ENCODE results near the gene KIF13A.
"Not testable (repeated sequence)": the region's sequence is repeated elsewhere in the genome, so short reads cannot be mapped to it uniquely, and the experiment has no call there.

Gene KIF13A

DNA sequence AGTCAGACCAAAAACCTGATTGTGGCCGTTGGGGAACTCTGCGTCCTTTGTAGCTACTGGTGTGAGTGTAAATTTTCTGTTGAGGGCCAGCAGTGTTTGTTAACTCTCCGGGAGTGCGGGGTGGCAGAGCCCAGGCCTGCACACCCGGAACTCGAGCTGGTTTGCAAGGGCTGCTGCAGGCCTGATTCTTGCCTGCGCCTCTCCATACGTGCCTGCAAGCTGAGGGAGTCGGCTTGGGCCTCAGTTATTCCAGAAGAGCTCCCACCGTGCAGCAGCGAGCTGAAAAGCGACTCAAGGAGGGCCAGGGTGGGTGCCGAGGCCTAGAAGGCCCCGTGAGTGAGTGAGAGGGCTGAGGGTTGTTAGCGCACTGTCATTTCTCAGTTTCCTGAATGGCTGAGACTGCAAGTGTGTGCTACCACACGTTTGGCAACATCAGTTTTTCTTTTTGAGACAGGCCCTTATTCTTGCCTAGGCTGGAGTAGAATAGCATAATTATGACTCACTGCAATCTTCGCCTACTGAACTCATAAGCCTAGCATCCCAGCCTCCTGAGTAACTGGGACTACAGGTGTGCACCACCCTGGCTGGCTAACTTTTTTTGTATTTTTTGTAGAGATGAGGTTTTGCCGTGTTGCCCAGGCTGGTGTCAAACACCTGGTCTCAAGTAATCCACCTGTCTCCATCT lies 33.9 kb upstream of the KIF13A start:
- Histone ChIP-seq H3K9me3 (ENCODE audit: low read length) (no peaks in the 10 kb centered on the region), H3K9ac (ENCODE audit: low read length) (no peak overlapping the region), H3K4me3 (ENCODE audit: low read depth in 1 of 2, low read length in 2 of 2) (no peak overlapping the region), H3K27ac (ENCODE audit: low read depth, low read length) (no peak overlapping the region), H3K27me3 (ENCODE audit: control insufficient read depth in 1 of 2, insufficient read depth in 2 of 2, low read length in 2 of 2) (no peaks in the 10 kb centered on the region), H3K4me1 (ENCODE audit: insufficient read depth, low read length) (no peaks in the 10 kb centered on the region), H3K36me3 (ENCODE audit: insufficient read depth, low read length) (no peaks in the 10 kb centered on the region)

DNA sequence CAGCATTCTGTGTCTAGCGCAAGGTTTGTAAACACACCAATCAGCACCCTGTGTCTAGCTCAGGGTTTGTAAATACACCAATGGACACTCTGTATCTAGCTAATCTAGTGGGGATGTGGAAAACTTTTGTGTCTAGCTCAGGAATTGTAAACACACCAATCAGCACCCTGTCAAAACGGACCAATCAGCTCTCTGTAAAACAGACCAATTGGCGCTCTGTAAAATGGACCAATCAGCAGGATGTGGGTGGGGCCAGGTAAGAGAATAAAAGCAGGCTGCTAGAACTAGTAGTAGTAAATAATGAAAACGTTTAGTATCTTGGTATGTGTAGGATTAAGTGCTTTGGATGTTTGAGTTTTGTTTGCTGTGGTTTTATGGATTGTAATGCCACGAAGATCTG lies 33.1 kb upstream of the KIF13A start:
- not testable (repeated sequence) for H3K4me1 ChIP-seq (ENCODE audit: insufficient read depth, low read length); H3K27ac ChIP-seq (ENCODE audit: low read depth, low read length); H3K4me3 ChIP-seq (ENCODE audit: low read depth in 1 of 2, low read length in 2 of 2); H3K9ac ChIP-seq (ENCODE audit: low read length); H3K36me3 ChIP-seq (ENCODE audit: insufficient read depth, low read length); H3K9me3 ChIP-seq (ENCODE audit: low read length); H3K27me3 ChIP-seq (ENCODE audit: control insufficient read depth in 1 of 2, insufficient read depth in 2 of 2, low read length in 2 of 2)

DNA sequence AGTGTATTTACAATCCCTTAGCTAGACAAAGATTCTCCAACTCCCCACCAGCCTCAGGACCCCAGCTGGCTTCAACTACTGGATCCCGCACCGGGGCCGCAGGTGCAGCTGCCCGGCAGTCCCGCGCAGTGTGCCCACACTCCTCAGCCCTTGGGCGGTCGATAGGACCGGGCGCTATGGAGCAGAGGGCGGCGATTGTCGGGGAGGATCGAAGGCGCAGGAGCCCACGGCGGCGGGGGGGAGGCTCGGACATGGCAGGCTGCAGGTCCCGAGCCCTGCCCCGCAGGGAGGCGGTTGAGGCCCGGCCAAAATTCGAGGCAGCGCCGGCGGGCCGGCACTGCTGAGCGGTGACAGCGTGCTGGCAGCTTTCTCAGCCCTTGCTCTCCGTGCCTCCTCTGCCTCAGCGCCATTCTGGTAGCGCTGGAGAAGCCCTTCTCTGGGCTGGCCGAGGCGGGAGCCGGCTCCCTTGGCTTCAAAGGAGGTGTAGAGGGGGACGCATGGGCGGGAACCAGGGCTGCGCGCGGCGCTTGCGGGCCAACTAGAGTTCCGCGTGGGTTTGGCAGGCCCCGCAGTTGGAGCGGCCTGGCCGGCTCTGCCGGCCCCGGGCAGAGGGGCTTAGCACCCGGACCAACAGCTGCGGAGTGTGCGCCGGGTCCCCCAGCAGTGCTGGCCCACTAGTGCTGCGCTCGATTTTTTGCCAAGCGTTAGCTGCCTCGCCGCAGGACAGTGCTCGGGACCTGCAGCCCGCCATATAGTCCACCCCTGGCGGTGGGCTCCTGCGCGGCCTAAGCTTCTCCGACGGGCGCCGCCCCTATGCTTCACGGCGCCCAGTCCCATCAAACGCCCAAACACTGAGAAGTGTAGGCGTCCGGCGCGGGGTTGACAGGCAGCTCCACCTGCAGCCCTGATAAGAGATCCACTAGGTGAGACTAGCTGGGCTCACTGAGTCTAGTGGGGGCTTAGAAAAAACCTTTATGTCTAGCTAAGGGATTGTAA lies 32.4 kb upstream of the KIF13A start:
- H3K36me3 ChIP-seq (ENCODE audit: insufficient read depth, low read length): no peaks in the 10 kb centered on the region
- no peaks in the 10 kb centered on the region for H3K27me3 ChIP-seq (ENCODE audit: control insufficient read depth in 1 of 2, insufficient read depth in 2 of 2, low read length in 2 of 2)
- H3K9ac ChIP-seq (ENCODE audit: low read length): no peak overlapping the region
- no peak overlapping the region for H3K27ac ChIP-seq (ENCODE audit: low read depth, low read length)
- no peaks in the 10 kb centered on the region for H3K4me1 ChIP-seq (ENCODE audit: insufficient read depth, low read length)
- H3K9me3 ChIP-seq (ENCODE audit: low read length): no peaks in the 10 kb centered on the region
- no peak overlapping the region for H3K4me3 ChIP-seq (ENCODE audit: low read depth in 1 of 2, low read length in 2 of 2)

DNA sequence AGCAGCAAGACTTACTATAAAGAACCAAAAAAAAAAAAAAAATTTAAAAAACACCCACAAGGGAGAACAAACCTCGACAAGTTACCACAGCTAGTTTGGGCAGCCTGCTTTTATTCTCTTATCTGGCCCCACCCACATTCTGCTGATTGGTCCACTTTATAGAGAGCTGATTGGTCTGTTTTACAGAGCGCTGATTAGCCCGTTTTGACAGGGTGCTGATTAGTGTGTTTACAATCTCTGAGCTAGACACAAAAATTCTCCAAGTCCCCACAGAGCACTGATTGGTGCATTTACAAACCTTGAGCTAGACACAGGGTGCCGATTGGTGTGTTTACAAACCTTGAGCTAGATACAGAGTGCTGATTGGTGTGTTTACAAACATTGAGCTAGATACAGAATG lies 31.7 kb upstream of the KIF13A start:
- not testable (repeated sequence) for H3K36me3 ChIP-seq (ENCODE audit: insufficient read depth, low read length); H3K27ac ChIP-seq (ENCODE audit: low read depth, low read length); H3K9me3 ChIP-seq (ENCODE audit: low read length); H3K4me1 ChIP-seq (ENCODE audit: insufficient read depth, low read length); H3K27me3 ChIP-seq (ENCODE audit: control insufficient read depth in 1 of 2, insufficient read depth in 2 of 2, low read length in 2 of 2); H3K4me3 ChIP-seq (ENCODE audit: low read depth in 1 of 2, low read length in 2 of 2); H3K9ac ChIP-seq (ENCODE audit: low read length)

DNA sequence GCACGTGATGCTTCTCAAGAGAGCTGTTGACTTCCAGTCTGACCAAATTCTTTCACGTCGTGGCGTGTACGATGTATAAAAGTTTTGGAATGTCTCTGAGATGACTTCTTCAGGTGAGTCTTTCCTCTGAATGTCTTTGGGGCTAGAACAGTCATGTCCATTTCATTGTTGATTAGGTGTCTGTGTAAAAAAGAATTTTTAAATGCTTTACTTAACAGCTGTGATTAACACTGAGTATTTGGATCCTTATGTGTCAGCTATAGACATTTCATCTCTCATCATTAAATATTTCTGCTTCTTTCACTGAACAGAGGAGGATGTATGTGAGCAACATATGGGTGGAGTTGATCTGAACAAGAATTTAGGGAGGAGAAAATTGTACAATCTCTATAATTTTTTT lies 29.3 kb upstream of the KIF13A start:
- Histone ChIP-seq H3K27me3 (ENCODE audit: control insufficient read depth in 1 of 2, insufficient read depth in 2 of 2, low read length in 2 of 2) (no peaks in the 10 kb centered on the region), H3K9ac (ENCODE audit: low read length) (no peak overlapping the region), H3K4me3 (ENCODE audit: low read depth in 1 of 2, low read length in 2 of 2) (no peak overlapping the region), H3K27ac (ENCODE audit: low read depth, low read length) (no peak overlapping the region), H3K4me1 (ENCODE audit: insufficient read depth, low read length) (no peaks in the 10 kb centered on the region), H3K9me3 (ENCODE audit: low read length) (no peaks in the 10 kb centered on the region), H3K36me3 (ENCODE audit: insufficient read depth, low read length) (no peaks in the 10 kb centered on the region)

DNA sequence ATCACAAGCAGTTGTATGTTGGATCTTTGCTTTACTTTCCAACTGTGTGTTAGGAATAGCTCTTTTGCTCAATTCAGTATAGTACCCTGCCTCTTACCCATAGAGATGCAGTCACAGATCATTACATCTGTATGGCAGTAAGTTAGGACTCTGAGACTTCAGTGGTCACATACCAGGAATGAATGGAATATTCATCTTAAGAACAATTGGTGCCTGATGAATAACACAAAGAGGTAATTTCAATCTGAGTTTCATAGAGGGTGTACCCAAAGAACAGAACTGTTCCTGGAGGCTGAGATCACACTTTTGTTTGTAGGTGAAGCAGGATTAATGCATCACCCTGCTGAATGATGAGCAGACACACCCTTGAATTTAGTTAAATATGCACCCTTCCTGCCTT lies 28.7 kb upstream of the KIF13A start:
- no peak overlapping the region for H3K27ac ChIP-seq (ENCODE audit: low read depth, low read length)
- H3K4me1 ChIP-seq (ENCODE audit: insufficient read depth, low read length): no peaks in the 10 kb centered on the region
- H3K9me3 ChIP-seq (ENCODE audit: low read length): no peaks in the 10 kb centered on the region
- no peak overlapping the region for H3K9ac ChIP-seq (ENCODE audit: low read length)
- H3K4me3 ChIP-seq (ENCODE audit: low read depth in 1 of 2, low read length in 2 of 2): no peak overlapping the region
- H3K27me3 ChIP-seq (ENCODE audit: control insufficient read depth in 1 of 2, insufficient read depth in 2 of 2, low read length in 2 of 2): no peaks in the 10 kb centered on the region
- H3K36me3 ChIP-seq (ENCODE audit: insufficient read depth, low read length): no peaks in the 10 kb centered on the region

DNA sequence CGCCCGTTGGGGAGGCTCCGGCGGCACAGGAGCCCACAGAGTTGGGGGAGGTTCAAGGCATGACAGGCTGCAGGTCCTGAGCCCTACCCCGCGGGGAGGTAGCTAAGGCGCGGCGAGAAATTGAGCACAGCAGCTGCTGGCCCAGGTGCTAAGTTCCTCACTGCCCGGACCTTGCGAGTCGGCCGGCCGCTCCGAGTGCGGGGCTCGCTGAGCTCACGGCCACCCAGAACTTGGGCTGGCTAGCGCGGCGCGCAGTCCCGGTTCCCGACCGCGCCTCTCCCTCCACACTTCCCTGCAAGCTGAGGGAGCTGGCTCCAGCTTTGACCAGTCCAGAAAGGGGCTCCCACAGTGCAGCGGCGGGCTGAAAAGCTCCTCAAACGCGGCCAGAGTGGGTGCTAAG lies 23.9 kb upstream of the KIF13A start:
- no peak overlapping the region for H3K4me3 ChIP-seq (ENCODE audit: low read depth in 1 of 2, low read length in 2 of 2)
- no peak overlapping the region for H3K27ac ChIP-seq (ENCODE audit: low read depth, low read length)

DNA sequence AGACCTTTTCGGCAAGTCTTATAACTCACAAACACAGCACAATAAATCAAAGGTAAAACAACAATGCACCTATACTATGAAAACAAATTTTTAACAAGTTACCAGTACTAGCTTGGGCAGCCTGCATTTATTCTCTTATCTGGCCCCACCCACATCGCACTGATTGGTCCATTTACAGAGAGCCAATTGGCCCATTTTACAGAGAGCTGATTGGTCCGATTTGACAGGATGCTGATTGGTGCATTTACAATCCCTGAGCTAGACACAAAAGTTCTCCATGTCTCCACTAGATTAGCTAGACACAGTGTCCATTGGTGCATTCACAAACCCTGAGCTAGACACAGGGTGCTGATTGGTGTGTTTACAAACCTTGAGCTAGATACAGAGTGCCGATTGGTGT lies 23.1 kb upstream of the KIF13A start:
- not testable (repeated sequence) for H3K9me3 ChIP-seq (ENCODE audit: low read length); H3K27me3 ChIP-seq (ENCODE audit: control insufficient read depth in 1 of 2, insufficient read depth in 2 of 2, low read length in 2 of 2); H3K4me3 ChIP-seq (ENCODE audit: low read depth in 1 of 2, low read length in 2 of 2); H3K27ac ChIP-seq (ENCODE audit: low read depth, low read length); H3K9ac ChIP-seq (ENCODE audit: low read length); H3K36me3 ChIP-seq (ENCODE audit: insufficient read depth, low read length); H3K4me1 ChIP-seq (ENCODE audit: insufficient read depth, low read length)

More for the DNA sequence above, 23.9 kb upstream of the KIF13A start:
- Histone ChIP-seq H3K36me3 (ENCODE audit: insufficient read depth, low read length) (no peaks in the 10 kb centered on the region), H3K4me1 (ENCODE audit: insufficient read depth, low read length) (no peaks in the 10 kb centered on the region), H3K9me3 (ENCODE audit: low read length) (no peaks in the 10 kb centered on the region), H3K9ac (ENCODE audit: low read length) (no peak overlapping the region), H3K27me3 (ENCODE audit: control insufficient read depth in 1 of 2, insufficient read depth in 2 of 2, low read length in 2 of 2) (no peaks in the 10 kb centered on the region)

DNA sequence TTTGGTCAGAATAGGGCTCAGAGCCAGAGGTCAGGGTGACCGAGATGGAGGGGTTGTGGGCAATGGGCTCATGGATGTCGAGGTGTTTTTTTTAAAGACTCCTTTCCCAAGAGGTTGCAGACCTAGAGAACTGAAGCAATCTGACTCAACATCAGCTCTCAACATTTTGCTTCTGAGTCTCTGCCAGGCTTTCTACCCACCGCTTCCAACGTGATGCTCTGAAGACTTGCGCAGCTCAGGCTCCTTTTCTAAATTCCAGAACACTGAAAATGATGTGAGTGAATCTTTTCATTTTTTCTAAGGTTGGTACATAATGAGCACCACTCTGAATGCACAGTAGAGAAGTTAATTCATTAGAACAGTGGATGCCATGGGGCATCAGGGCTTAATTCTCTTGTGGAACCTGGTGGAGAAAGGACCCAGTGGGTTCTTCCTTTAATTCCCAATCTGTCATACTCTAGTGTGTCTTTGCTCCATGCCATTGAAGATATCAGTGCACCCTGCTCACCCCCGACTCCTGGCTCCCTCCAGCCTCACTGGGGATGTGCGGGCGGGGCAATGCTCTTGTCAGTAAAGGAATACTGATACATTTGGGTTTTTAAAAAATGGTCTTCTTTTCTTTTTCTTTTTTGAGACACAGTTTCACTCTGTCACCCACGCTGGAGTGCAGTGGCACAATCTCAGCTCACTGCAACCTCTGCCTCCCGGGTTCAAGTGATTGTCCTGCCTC lies 17.0 kb upstream of the KIF13A start:
- no peaks in the 10 kb centered on the region for H3K9me3 ChIP-seq (ENCODE audit: low read length)
- H3K4me3 ChIP-seq (ENCODE audit: low read depth in 1 of 2, low read length in 2 of 2): no peak overlapping the region
- H3K27me3 ChIP-seq (ENCODE audit: control insufficient read depth in 1 of 2, insufficient read depth in 2 of 2, low read length in 2 of 2): no peaks in the 10 kb centered on the region
- no peak overlapping the region for H3K9ac ChIP-seq (ENCODE audit: low read length)
- no peak overlapping the region for H3K27ac ChIP-seq (ENCODE audit: low read depth, low read length)
- H3K36me3 ChIP-seq (ENCODE audit: insufficient read depth, low read length): no peaks in the 10 kb centered on the region
- no peaks in the 10 kb centered on the region for H3K4me1 ChIP-seq (ENCODE audit: insufficient read depth, low read length)

DNA sequence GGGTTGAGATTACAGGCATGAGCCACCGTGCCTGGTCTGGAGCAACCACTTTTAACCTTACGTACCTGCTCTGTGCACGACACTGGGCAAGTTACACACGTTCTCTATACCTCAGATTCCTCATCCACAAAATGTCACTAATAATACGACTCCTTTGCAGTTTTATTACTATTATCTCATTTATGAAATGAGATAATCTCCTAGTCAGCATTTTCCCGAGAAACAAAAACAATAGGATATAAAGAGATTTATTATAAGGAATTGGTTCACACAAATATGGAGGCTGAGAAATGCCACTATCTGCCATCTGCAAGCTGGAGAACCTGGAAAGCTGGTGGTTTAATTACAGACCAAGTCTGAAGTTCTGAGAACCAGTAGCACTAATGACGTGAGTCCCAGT lies 12.0 kb upstream of the KIF13A start:
- H3K27me3 ChIP-seq (ENCODE audit: control insufficient read depth in 1 of 2, insufficient read depth in 2 of 2, low read length in 2 of 2): no peaks in the 10 kb centered on the region

DNA sequence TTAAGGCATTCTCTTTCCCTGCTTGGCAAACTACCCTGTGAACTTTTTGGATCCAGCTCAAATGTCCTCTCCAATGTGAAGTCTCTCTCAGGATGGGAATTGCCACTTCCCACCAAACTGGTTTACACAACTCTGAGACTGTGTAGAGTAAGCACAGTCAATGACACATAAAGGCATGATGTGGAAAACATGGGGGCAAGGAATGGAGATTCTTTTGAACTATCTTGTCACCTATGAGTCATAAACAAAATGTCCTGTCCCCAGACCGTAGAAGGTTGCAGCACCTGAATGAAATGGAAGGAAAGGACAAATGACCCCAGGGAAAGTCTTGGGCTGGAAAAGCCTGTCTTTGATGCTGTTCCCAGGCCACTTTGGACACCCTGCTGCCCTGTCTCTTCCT lies 11.0 kb upstream of the KIF13A start:
- Histone ChIP-seq H3K9ac (ENCODE audit: low read length) (no peak overlapping the region), H3K36me3 (ENCODE audit: insufficient read depth, low read length) (no peaks in the 10 kb centered on the region), H3K9me3 (ENCODE audit: low read length) (no peaks in the 10 kb centered on the region), H3K4me3 (ENCODE audit: low read depth in 1 of 2, low read length in 2 of 2) (no peak overlapping the region), H3K27me3 (ENCODE audit: control insufficient read depth in 1 of 2, insufficient read depth in 2 of 2, low read length in 2 of 2) (no peaks in the 10 kb centered on the region), H3K4me1 (ENCODE audit: insufficient read depth, low read length) (no peaks in the 10 kb centered on the region), H3K27ac (ENCODE audit: low read depth, low read length) (no peak overlapping the region)

More for the DNA sequence above, 12.0 kb upstream of the KIF13A start:
- no peaks in the 10 kb centered on the region for H3K36me3 ChIP-seq (ENCODE audit: insufficient read depth, low read length)
- H3K9me3 ChIP-seq (ENCODE audit: low read length): no peaks in the 10 kb centered on the region
- no peak overlapping the region for H3K4me3 ChIP-seq (ENCODE audit: low read depth in 1 of 2, low read length in 2 of 2)
- H3K9ac ChIP-seq (ENCODE audit: low read length): no peak overlapping the region
- H3K27ac ChIP-seq (ENCODE audit: low read depth, low read length): no peak overlapping the region
- H3K4me1 ChIP-seq (ENCODE audit: insufficient read depth, low read length): no peaks in the 10 kb centered on the region
